Calu3 (cell line): Measurements from ENCODE around the gene SESN1. TPM values are rescaled to one million over a fixed set of nuclear protein-coding genes. Genes with fewer than 3 reads are reported as not detected.

Experiments used
- BruUV-seq: library from RNA; stranded (reverse); fragments of 400-500 nt; replicated peaks from 2 replicates; lab custom pipeline; 2021; lab: Mats Ljungman, UMichigan
- CTCF ChIA-PET: fragments of 300-600 bp; sonication (Branson Sonifier 250); formaldehyde crosslinking; loops from one replicate; lab custom pipeline; 2022; ENCODE audit warnings: antibody characterized with exemption; lab: Charles Lee
- DNase-seq: peaks from one replicate; pipeline ENCODE4 v3.0.0; 2022
- H3K27ac Mint-ChIP-seq: one replicate; pipeline ENCODE4 v1.8.0; 2022; ENCODE audit warnings: mixed read lengths; ENCODE audit not compliant: unreplicated experiment
- H3K27me3 Mint-ChIP-seq: one replicate; pipeline ENCODE4 v1.8.0; 2022; ENCODE audit warnings: mixed read lengths; ENCODE audit not compliant: unreplicated experiment
- H3K36me3 Mint-ChIP-seq: one replicate; pipeline ENCODE4 v1.8.0; 2022; ENCODE audit warnings: mild to moderate bottlenecking, moderate library complexity, mixed read lengths; ENCODE audit not compliant: insufficient read depth, unreplicated experiment
- H3K4me1 Mint-ChIP-seq: one replicate; pipeline ENCODE4 v1.8.0; 2022; ENCODE audit warnings: mild to moderate bottlenecking, low read depth, mixed read lengths; ENCODE audit not compliant: unreplicated experiment
- H3K4me3 Mint-ChIP-seq: one replicate; pipeline ENCODE4 v1.8.0; 2022; ENCODE audit warnings: mild to moderate bottlenecking, low read depth, moderate library complexity, mixed read lengths; ENCODE audit not compliant: unreplicated experiment
- H3K9me3 Mint-ChIP-seq: one replicate; pipeline ENCODE4 v1.8.0; 2022; ENCODE audit warnings: low read depth, mixed read lengths; ENCODE audit not compliant: unreplicated experiment
- CTCF ChIP-seq: fragments of 200-600 bp; IDR thresholded peaks from one replicate; pipeline ENCODE4 v1.8.0; 2022; ENCODE audit warnings: antibody characterized with exemption; ENCODE audit not compliant: unreplicated experiment
- intact Hi-C: fragments of 100-400 bp; cut with micrococcal nuclease; formaldehyde crosslinking; loops from one replicate; pipeline ENCODE4 v1.10.0; 2022; ENCODE audit not compliant: unreplicated experiment
- total RNA-seq: library from RNA; stranded (reverse); gene quantifications from 2 replicates; pipeline ENCODE4 v1.2.3, GENCODE V29; 2022

SESN1 gene
- total RNA-seq, 1 experiment from 2014 or later: 5.9 TPM

GRCh38 chr6:109009236-109009961, 85.2 kb downstream of the SESN1 start:
- no peaks in the 10 kb centered on the region for H3K9me3 Mint-ChIP-seq
- intact Hi-C loops: no loop called here

GRCh38 chr6:109008537-109009235, 86.0 kb downstream of the SESN1 start:
- peaks cover 10% of the 10 kb centered on the region for H3K4me1 Mint-ChIP-seq
- no TSS peak for BruUV-seq
- intact Hi-C loops: no loop called here
- H3K27ac Mint-ChIP-seq: no peak overlapping the region
- CTCF ChIA-PET: interaction anchor here (0.7 to 0.9 kb wide), 2 partner anchors 20 to 375 kb away, joined by 3 to 4 read pairs; no protein-coding TSS in a partner anchor
- H3K9me3 Mint-ChIP-seq: no peaks in the 10 kb centered on the region
- H3K27me3 Mint-ChIP-seq: no peaks in the 10 kb centered on the region
- peak; percentile 26 for DNase-seq
- TF ChIP-seq CTCF: no peak
- H3K36me3 Mint-ChIP-seq: peaks cover 18% of the 10 kb centered on the region
- H3K4me3 Mint-ChIP-seq: peak overlapping the region; percentile 76

More at GRCh38 chr6:109009236-109009961, 85.2 kb downstream of the SESN1 start:
- Mint-ChIP-seq H3K27ac (peak overlapping the region; percentile 83), H3K36me3 (peaks cover 18% of the 10 kb centered on the region), H3K4me1 (peaks cover 10% of the 10 kb centered on the region), H3K4me3 (peak overlapping the region; percentile 76), H3K27me3 (no peaks in the 10 kb centered on the region)
- peak; percentile 94 for DNase-seq
- TF ChIP-seq CTCF: no peak
- no TSS peak for BruUV-seq
- CTCF ChIA-PET: interaction anchor here (0.7 to 0.9 kb wide), 2 partner anchors 21 to 375 kb away, joined by 3 to 4 read pairs; no protein-coding TSS in a partner anchor

GRCh38 chr6:109008054-109008453, 86.6 kb downstream of the SESN1 start:
- intact Hi-C loops: no loop called here

GRCh38 chr6:109007521-109007920, 87.1 kb downstream of the SESN1 start:
- intact Hi-C loops: no loop called here
- no TSS peak for BruUV-seq
- no peak overlapping the region for H3K4me3 Mint-ChIP-seq
- H3K27ac Mint-ChIP-seq: no peak overlapping the region
- no peaks in the 10 kb centered on the region for H3K9me3 Mint-ChIP-seq
- CTCF ChIA-PET: no interaction called here
- DNase-seq: no peak
- no peak for TF ChIP-seq CTCF
- peaks cover 18% of the 10 kb centered on the region for H3K36me3 Mint-ChIP-seq
- peaks cover 10% of the 10 kb centered on the region for H3K4me1 Mint-ChIP-seq
- H3K27me3 Mint-ChIP-seq: no peaks in the 10 kb centered on the region

More at GRCh38 chr6:109008054-109008453, 86.6 kb downstream of the SESN1 start:
- BruUV-seq: TSS peak; percentile 30
- Mint-ChIP-seq H3K36me3 (peaks cover 18% of the 10 kb centered on the region), H3K9me3 (no peaks in the 10 kb centered on the region), H3K27me3 (no peaks in the 10 kb centered on the region), H3K27ac (no peak overlapping the region), H3K4me3 (no peak overlapping the region), H3K4me1 (peaks cover 10% of the 10 kb centered on the region)
- DNase-seq: no peak
- CTCF ChIA-PET: no interaction called here
- no peak for TF ChIP-seq CTCF
